H1 (cell line): ENCODE measurements around the gene KDM6A.
"Not testable (repeated sequence)": the region's sequence is repeated elsewhere in the genome, so short reads cannot be mapped to it uniquely, and the experiment has no call there.

Experiments used
- ATF2 ChIP-seq: IDR thresholded peaks from 2 replicates; pipeline ENCODE4 v1.6.1; 2012; ENCODE audit warnings: low read length, inconsistent platforms
- BRCA1 ChIP-seq: IDR thresholded peaks from 2 replicates; pipeline ENCODE4 v1.6.1; 2012; ENCODE audit warnings: low read depth, low read length, improper control_type of control experiment
- CTCF ChIP-seq, 3 experiments: IDR thresholded peaks; 1 replicate in 2 of 3; 2 replicates in 1 of 3; pipeline versions ENCODE4 v1.5.1 to v1.6.1; 2011; ENCODE audit warnings: low read length in 3 of 3, mild to moderate bottlenecking in 3 of 3, inconsistent platforms in 2 of 3, low read depth in 1 of 3, moderate library complexity in 1 of 3; ENCODE audit not compliant: insufficient read depth in 1 of 3; ENCODE audit errors: control extremely low read depth in 1 of 3
- EZH2 ChIP-seq: fragments of 200-600 bp; sonication (generic); IDR thresholded peaks from 2 replicates; pipeline ENCODE4 v1.7.1; 2012; ENCODE audit warnings: low read depth, mild to moderate bottlenecking, moderate library complexity, low read length, inconsistent platforms; ENCODE audit not compliant: severe bottlenecking
- FOSL1 ChIP-seq: IDR thresholded peaks from 2 replicates; pipeline ENCODE4 v1.6.1; 2011; ENCODE audit warnings: mild to moderate bottlenecking, low read depth, low read length, moderate library complexity; ENCODE audit not compliant: insufficient read depth
- JUN ChIP-seq: IDR thresholded peaks from 2 replicates; pipeline ENCODE4 v1.6.1; 2011; ENCODE audit warnings: low read depth, mild to moderate bottlenecking, improper control_type of control experiment, low read length
- JUND ChIP-seq: IDR thresholded peaks from 2 replicates; pipeline ENCODE4 v1.6.1; 2011; ENCODE audit warnings: mild to moderate bottlenecking, improper control_type of control experiment, low read length
- PHF8 ChIP-seq: fragments of 200-600 bp; sonication (generic); conservative IDR thresholded peaks from 2 replicates; pipeline ENCODE4 v1.7.1; 2012; ENCODE audit warnings: low read depth, mild to moderate bottlenecking, inconsistent platforms, low read length, moderate library complexity
- RXRA ChIP-seq: IDR thresholded peaks from 2 replicates; pipeline ENCODE4 v1.6.1; 2011; ENCODE audit warnings: low read depth, mild to moderate bottlenecking, low read length, moderate library complexity; ENCODE audit not compliant: insufficient read depth
- SP1 ChIP-seq: IDR thresholded peaks from 2 replicates; pipeline ENCODE4 v1.6.1; 2011; ENCODE audit warnings: low read depth, low read length

GRCh38 chrX:45073011-45073410 is 200.0 kb downstream of the KDM6A start:
- not testable (repeated sequence) for TF ChIP-seq JUND; RXRA; CTCF (IDR thresholded peaks at IDR 0.05; ENCODE audit: control extremely low read depth in 1 of 3, insufficient read depth in 1 of 3, low read depth in 1 of 3, low read length in 3 of 3); EZH2; ATF2; JUN; BRCA1; SP1; PHF8; FOSL1
